Neural progenitor cell (in vitro differentiated cells): ENCODE data around the gene FBLN1. TPM values are rescaled to one million over a fixed set of nuclear protein-coding genes. Genes with fewer than 3 reads are reported as not detected.

ENCODE experiments used
- DNase-seq: peaks from one replicate; pipeline ENCODE4 v3.0.0-alpha.2; 2016; ENCODE audit warnings: low spot score
- H2AFZ ChIP-seq: fragments of 200-600 bp; sonication (generic); replicated peaks from 2 replicates; pipeline ENCODE4 v1.6.1; 2016; ENCODE audit warnings: antibody characterized with exemption
- H3F3A ChIP-seq: fragments of 200-600 bp; sonication (generic); 2 replicates; pipeline ENCODE4 v1.6.1; 2016; ENCODE audit warnings: antibody characterized with exemption, low read depth
- H3K27ac ChIP-seq: fragments of 200-600 bp; sonication (generic); 2 replicates; pipeline ENCODE4 v1.5.1; 2016; ENCODE audit warnings: mild to moderate bottlenecking
- H3K27me3 ChIP-seq: fragments of 200-600 bp; sonication (generic); 2 replicates; pipeline ENCODE4 v1.6.1; 2016; ENCODE audit warnings: mild to moderate bottlenecking, moderate library complexity
- H3K36me3 ChIP-seq: fragments of 200-600 bp; sonication (generic); 2 replicates; pipeline ENCODE4 v1.5.1; 2016
- H3K4me1 ChIP-seq: fragments of 200-600 bp; sonication (generic); 2 replicates; pipeline ENCODE4 v1.6.1; 2016; ENCODE audit warnings: mixed run types
- H3K4me2 ChIP-seq: fragments of 200-600 bp; sonication (generic); 2 replicates; pipeline ENCODE4 v1.6.1; 2016
- H3K4me3 ChIP-seq: fragments of 200-600 bp; sonication (generic); 2 replicates; pipeline ENCODE4 v1.5.1; 2016
- H3K79me2 ChIP-seq: fragments of 200-600 bp; sonication (generic); 2 replicates; pipeline ENCODE4 v1.6.1; 2016; ENCODE audit warnings: low read depth
- H3K9ac ChIP-seq: fragments of 200-600 bp; sonication (generic); 2 replicates; pipeline ENCODE4 v1.6.1; 2016
- H3K9me3 ChIP-seq: fragments of 200-600 bp; sonication (generic); 2 replicates; pipeline ENCODE4 v1.5.1; 2016; ENCODE audit warnings: low read depth
- H4K20me1 ChIP-seq: fragments of 200-600 bp; sonication (generic); 2 replicates; pipeline ENCODE4 v1.6.1; 2016; ENCODE audit warnings: low read depth
- H3K27ac Mint-ChIP-seq: 3 replicates; pipeline ENCODE4 v1.8.0; 2021; ENCODE audit warnings: mixed read lengths
- H3K27me3 Mint-ChIP-seq: 2 replicates; pipeline ENCODE4 v1.8.0; 2022; ENCODE audit warnings: low read depth, mild to moderate bottlenecking, inconsistent platforms, moderate library complexity, mixed read lengths; ENCODE audit not compliant: insufficient read depth
- H3K36me3 Mint-ChIP-seq: 3 replicates; pipeline ENCODE4 v1.8.0; 2021; ENCODE audit warnings: mixed read lengths
- H3K4me1 Mint-ChIP-seq: 3 replicates; pipeline ENCODE4 v1.8.0; 2021; ENCODE audit warnings: mixed read lengths
- H3K4me3 Mint-ChIP-seq: 3 replicates; pipeline ENCODE4 v1.8.0; 2021; ENCODE audit warnings: mild to moderate bottlenecking, moderate library complexity, mixed read lengths
- H3K9me3 Mint-ChIP-seq: 3 replicates; pipeline ENCODE4 v1.8.0; 2020; ENCODE audit warnings: mixed read lengths
- CTCF ChIP-seq: fragments of 200-600 bp; sonication (generic); IDR thresholded peaks from 2 replicates; pipeline ENCODE4 v1.5.1; 2017; ENCODE audit warnings: antibody characterized with exemption, mild to moderate bottlenecking
- EZH2 ChIP-seq: fragments of 200-600 bp; sonication (generic); IDR thresholded peaks from 2 replicates; pipeline ENCODE4 v1.6.1; 2017; ENCODE audit warnings: antibody characterized with exemption, mild to moderate bottlenecking, moderate library complexity
- EZH2phosphoT487 ChIP-seq: fragments of 200-600 bp; sonication (generic); IDR thresholded peaks from 2 replicates; pipeline ENCODE4 v1.6.1; 2017; ENCODE audit warnings: antibody characterized with exemption
- total RNA-seq: library from RNA; depleted of rRNA; stranded (reverse); fragments of >200 nt; gene quantifications from 2 replicates; pipeline ENCODE4 v1.2.3, GENCODE V29; 2015; ENCODE audit warnings: low replicate concordance

Gene FBLN1
- total RNA-seq, 1 donor from 2014 or later = 84.3 TPM

- Histone ChIP-seq H2AFZ (no peak overlapping the region), H3K9me3 (no peaks in the 10 kb centered on the region), H3K79me2 (no peaks in the 10 kb centered on the region), H3K9ac (no peak overlapping the region), H3K27me3 (no peaks in the 10 kb centered on the region), H3K27ac (no peak overlapping the region), H3K4me3 (no peak overlapping the region), H3K36me3 (no peaks in the 10 kb centered on the region), H3F3A (no peaks in the 10 kb centered on the region), H3K4me1 (no peaks in the 10 kb centered on the region), H4K20me1 (peaks cover 9% of the 10 kb centered on the region), H3K4me2 (no peak overlapping the region)
- H3K36me3 Mint-ChIP-seq = peaks cover 8% of the 10 kb centered on the region
- TF ChIP-seq EZH2 (no peak), CTCF (no peak), EZH2phosphoT487 (no peak)
- H3K27me3 Mint-ChIP-seq = peaks cover 10% of the 10 kb centered on the region
- no peak for DNase-seq
- H3K4me1 Mint-ChIP-seq = no peaks in the 10 kb centered on the region
- H3K9me3 Mint-ChIP-seq = no peaks in the 10 kb centered on the region
- no peak overlapping the region for H3K4me3 Mint-ChIP-seq
- H3K27ac Mint-ChIP-seq = no peak overlapping the region
Measured at GRCh38 chr22:45524966-45525365, 22.3 kb downstream of the FBLN1 start.

GRCh38 chr22:45525480-45525879 lies 22.8 kb downstream of the FBLN1 start:
- no peak overlapping the region for H3K27ac Mint-ChIP-seq
- no peaks in the 10 kb centered on the region for H3K27me3 ChIP-seq
- no peaks in the 10 kb centered on the region for H3K9me3 Mint-ChIP-seq
- no peak for DNase-seq
- TF ChIP-seq EZH2 = no peak
- no peak overlapping the region for H3K4me2 ChIP-seq
- H3K9me3 ChIP-seq = no peaks in the 10 kb centered on the region
- H3K27ac ChIP-seq = no peak overlapping the region
- H3K36me3 ChIP-seq = no peaks in the 10 kb centered on the region
- peaks cover 9% of the 10 kb centered on the region for H4K20me1 ChIP-seq
- no peaks in the 10 kb centered on the region for H3K79me2 ChIP-seq
- H3F3A ChIP-seq = no peaks in the 10 kb centered on the region
- H3K27me3 Mint-ChIP-seq = peaks cover 10% of the 10 kb centered on the region
- H3K4me1 ChIP-seq = no peaks in the 10 kb centered on the region
- no peak overlapping the region for H3K4me3 ChIP-seq
- H2AFZ ChIP-seq = no peak overlapping the region
- no peaks in the 10 kb centered on the region for H3K4me1 Mint-ChIP-seq
- H3K9ac ChIP-seq = no peak overlapping the region
- H3K4me3 Mint-ChIP-seq = no peak overlapping the region
- peaks cover 8% of the 10 kb centered on the region for H3K36me3 Mint-ChIP-seq

- Histone ChIP-seq H3K4me3 (no peak overlapping the region), H3K4me2 (no peak overlapping the region), H3K27me3 (no peaks in the 10 kb centered on the region), H3K27ac (no peak overlapping the region), H3K4me1 (no peaks in the 10 kb centered on the region), H3K36me3 (no peaks in the 10 kb centered on the region), H3K9ac (no peak overlapping the region), H4K20me1 (peaks cover 9% of the 10 kb centered on the region), H2AFZ (no peak overlapping the region), H3K79me2 (no peaks in the 10 kb centered on the region), H3F3A (no peaks in the 10 kb centered on the region), H3K9me3 (no peaks in the 10 kb centered on the region)
- peaks cover 10% of the 10 kb centered on the region for H3K27me3 Mint-ChIP-seq
- DNase-seq = no peak
- TF ChIP-seq EZH2phosphoT487 = no peak
- no peak for TF ChIP-seq CTCF
- no peak for TF ChIP-seq EZH2
- H3K36me3 Mint-ChIP-seq = peaks cover 8% of the 10 kb centered on the region
- no peak overlapping the region for H3K27ac Mint-ChIP-seq
- H3K4me3 Mint-ChIP-seq = no peak overlapping the region
- H3K4me1 Mint-ChIP-seq = no peaks in the 10 kb centered on the region
- no peaks in the 10 kb centered on the region for H3K9me3 Mint-ChIP-seq
Measured at GRCh38 chr22:45526281-45526680, 23.6 kb downstream of the FBLN1 start.

- no peak overlapping the region for H3K4me2 ChIP-seq
- Mint-ChIP-seq H3K4me3 (no peak overlapping the region), H3K27ac (no peak overlapping the region), H3K27me3 (peaks cover 8% of the 10 kb centered on the region), H3K9me3 (no peaks in the 10 kb centered on the region), H3K4me1 (peaks cover 1% of the 10 kb centered on the region), H3K36me3 (peaks cover 8% of the 10 kb centered on the region)
- H4K20me1 ChIP-seq = peaks cover 12% of the 10 kb centered on the region
- H2AFZ ChIP-seq = no peak overlapping the region
- no peak overlapping the region for H3K27ac ChIP-seq
- H3K9ac ChIP-seq = no peak overlapping the region
- no peak for TF ChIP-seq EZH2phosphoT487
- no peak for TF ChIP-seq CTCF
- no peak for TF ChIP-seq EZH2
- H3K36me3 ChIP-seq = no peaks in the 10 kb centered on the region
- no peaks in the 10 kb centered on the region for H3K79me2 ChIP-seq
- H3F3A ChIP-seq = no peaks in the 10 kb centered on the region
- no peaks in the 10 kb centered on the region for H3K4me1 ChIP-seq
- H3K4me3 ChIP-seq = no peak overlapping the region
- DNase-seq = no peak
- H3K27me3 ChIP-seq = no peaks in the 10 kb centered on the region
- H3K9me3 ChIP-seq = no peaks in the 10 kb centered on the region
Measured at GRCh38 chr22:45526768-45527360, 24.2 kb downstream of the FBLN1 start.
